GM21367 (cell line): ENCODE data around the gene RPL31.

Experiments
- ATAC-seq: cut with Tn5 transposase; IDR thresholded peaks from one replicate; pipeline ENCODE4 v1.9.1; 2021; ENCODE audit not compliant: unreplicated experiment

Gene RPL31

GRCh38 chr2:101001691-101002561, at the start of gene RPL31:
Gene RPL31 (plus strand): TSS chr2:101002289. CDS start chr2:101002702, 413 bp downstream.
- ATAC-seq = peak; percentile 94

- no peak for ATAC-seq
These were observed 49.6 kb upstream of the RPL31 start for GRCh38 chr2:100952512-100952911.

- no peak for ATAC-seq
These were observed 48.6 kb upstream of the RPL31 start for GRCh38 chr2:100953406-100954043.

GRCh38 chr2:100954044-100954420, 48.1 kb upstream of the RPL31 start:
- no peak for ATAC-seq

- ATAC-seq = no peak
These were observed 46.9 kb upstream of the RPL31 start for GRCh38 chr2:100955226-100955625.

GRCh38 chr2:100956081-100956480, 46.0 kb upstream of the RPL31 start:
- no peak for ATAC-seq

GRCh38 chr2:100957996-100958653, 44.0 kb upstream of the RPL31 start:
- ATAC-seq = no peak

GRCh38 chr2:100959225-100959880, 42.7 kb upstream of the RPL31 start:
- no peak for ATAC-seq

GRCh38 chr2:100960688-100961087, 41.4 kb upstream of the RPL31 start:
- ATAC-seq = no peak

- no peak for ATAC-seq
These were observed 39.6 kb upstream of the RPL31 start for GRCh38 chr2:100962366-100963025.

- ATAC-seq = no peak
These were observed 39.1 kb upstream of the RPL31 start for GRCh38 chr2:100963026-100963375.

- ATAC-seq = no peak
These were observed 37.9 kb upstream of the RPL31 start for GRCh38 chr2:100964222-100964621.

- ATAC-seq = no peak
These were observed 37.4 kb upstream of the RPL31 start for GRCh38 chr2:100964681-100965169.

- no peak for ATAC-seq
These were observed 36.5 kb upstream of the RPL31 start for GRCh38 chr2:100965596-100965995.

GRCh38 chr2:100967716-100968115, 34.4 kb upstream of the RPL31 start:
- ATAC-seq = no peak

- ATAC-seq = no peak
These were observed 33.6 kb upstream of the RPL31 start for GRCh38 chr2:100968146-100969145.

- no peak for ATAC-seq
These were observed 32.1 kb upstream of the RPL31 start for GRCh38 chr2:100969998-100970397.

GRCh38 chr2:100971221-100971620, 30.9 kb upstream of the RPL31 start:
- ATAC-seq = no peak

- no peak for ATAC-seq
These were observed 29.6 kb upstream of the RPL31 start for GRCh38 chr2:100972452-100972851.
